ENCODE results near the gene ALAD.
A peak's percentile ranks its signal among the peaks of the same experiment; 100 is the strongest.
"Not testable (repeated sequence)": the region's sequence is repeated elsewhere in the genome, so short reads cannot be mapped to it uniquely, and the experiment has no call there.

Gene ALAD

DNA sequence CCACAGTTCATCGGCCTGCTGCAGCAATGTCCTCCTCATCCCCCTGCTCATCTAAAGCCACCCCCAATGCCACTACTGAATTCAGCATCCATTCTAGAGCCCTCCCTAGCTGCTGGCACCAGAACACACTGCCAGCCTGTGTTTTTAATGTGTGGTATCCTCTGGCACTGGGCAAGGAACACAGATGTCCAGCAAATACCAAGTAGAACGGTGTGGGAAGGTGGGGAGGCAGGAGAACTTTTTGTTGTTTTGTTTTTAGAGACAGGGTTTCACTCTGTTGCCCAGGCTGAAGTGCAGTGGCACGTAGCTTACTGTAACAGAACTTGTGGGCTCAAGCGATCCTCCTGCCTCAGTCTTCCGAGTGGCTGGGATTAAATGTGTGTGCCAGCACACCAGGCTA, 29.0 kb downstream of the ALAD start:
- no peak for DNase-seq

DNA sequence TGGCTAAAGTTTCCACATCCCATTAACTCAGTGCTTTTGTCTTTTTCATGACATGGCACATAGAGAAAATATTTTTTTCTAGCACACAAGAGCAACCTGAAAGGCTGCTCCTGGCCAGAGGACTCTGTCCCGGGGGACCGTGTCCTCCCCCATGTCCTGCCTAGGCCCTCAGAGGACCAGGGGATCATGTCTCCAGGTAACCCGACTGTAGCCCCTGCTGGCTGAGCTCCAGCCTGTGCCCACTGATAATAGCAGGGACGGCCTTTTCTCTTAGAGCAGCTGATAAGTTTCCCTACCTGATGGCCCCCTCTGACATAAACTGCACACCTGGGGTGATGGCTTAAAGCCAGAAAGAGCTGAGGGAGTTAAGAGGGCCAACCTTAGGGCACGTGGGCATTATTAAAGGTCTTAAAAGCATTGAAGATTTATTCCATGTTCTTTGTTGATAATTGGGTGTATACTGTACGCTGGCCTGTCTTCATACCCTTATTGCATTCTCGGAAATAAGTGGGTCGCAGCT, 30.2 kb downstream of the ALAD start:
- DNase-seq, result peak; percentile 46

DNA sequence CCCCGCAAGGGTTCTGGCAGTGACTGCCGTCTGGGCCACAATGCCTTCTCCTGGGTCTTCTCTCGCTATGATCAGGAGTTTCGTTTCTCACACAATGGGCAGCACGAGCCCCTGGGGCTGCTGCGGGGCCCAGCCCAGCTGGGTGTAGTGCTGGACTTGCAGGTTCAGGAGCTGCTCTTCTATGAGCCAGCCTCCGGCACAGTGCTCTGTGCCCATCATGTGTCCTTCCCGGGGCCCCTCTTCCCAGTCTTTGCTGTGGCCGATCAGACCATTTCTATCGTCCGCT, 31.3 kb downstream of the ALAD start:
- DNase-seq, result no peak

DNA sequence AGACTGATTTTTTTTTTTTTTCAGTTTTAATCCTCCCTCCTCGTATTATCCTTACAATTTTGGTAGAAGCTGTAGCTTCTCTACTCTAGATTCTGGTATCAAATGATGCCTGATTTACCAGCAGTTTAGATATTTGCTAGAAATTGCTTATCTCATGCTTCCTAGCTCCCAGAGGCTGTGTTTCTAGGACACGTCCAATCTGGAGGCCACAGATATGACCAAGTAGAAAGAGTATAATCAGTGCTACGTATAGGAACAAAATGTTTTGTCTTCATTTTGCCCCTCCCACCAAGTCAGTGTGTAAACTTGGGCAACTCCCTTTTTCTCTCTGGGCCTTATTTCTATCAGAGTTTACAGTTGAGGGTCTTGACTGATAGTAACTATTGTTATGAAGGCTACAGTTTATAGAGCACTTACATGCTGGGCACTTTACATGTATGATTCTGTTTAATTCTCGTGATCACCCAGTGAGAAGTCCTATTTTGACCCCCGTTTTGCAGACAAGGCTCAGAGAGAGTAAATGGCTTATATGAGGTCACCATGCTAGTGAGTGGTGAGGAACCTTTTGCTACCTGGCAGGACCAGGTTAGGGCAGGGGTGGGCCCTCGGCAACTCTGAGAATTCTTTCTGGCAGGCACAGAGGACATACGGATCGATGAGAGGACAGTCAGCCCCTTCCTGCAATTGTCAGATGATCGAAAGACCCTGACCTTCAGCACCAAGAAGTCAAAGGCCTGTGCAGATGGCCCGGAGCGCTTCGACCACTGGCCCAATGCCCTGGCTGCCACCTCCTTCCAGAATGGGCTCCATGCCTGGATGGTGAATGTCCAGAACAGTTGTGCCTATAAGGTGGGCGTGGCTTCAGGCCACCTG, 31.9 kb downstream of the ALAD start:
- no peak for DNase-seq

DNA sequence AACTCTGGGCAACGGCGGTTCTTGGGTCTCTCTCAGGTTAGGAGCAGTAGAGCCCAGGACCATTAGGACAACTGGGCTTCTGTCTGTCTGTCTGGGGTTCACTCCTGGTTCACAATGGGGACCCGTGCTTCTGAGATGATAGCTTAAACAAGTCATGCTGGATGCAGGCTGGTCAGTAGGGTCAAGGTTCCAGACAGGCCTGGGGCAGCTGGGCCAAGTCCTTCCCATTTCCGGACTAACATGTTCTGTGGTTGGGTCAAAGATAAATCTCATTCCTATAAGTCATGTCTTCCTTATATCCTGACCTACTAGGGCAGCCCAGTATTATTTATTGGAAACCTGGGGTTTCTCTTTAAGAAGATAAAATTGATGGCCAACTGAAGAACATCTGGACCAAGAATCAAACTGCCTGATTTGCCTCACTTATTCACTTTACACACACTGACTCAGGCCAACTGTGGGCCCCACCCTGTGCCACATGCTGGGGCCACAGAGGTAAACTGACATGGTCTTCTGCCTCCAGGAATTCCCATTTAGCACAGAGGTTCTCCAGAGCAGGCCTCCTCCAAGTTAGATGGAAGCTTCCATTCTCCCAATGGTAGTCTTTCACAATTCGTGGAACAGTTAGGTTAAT, 32.6 kb downstream of the ALAD start:
- DNase-seq, result no peak

DNA sequence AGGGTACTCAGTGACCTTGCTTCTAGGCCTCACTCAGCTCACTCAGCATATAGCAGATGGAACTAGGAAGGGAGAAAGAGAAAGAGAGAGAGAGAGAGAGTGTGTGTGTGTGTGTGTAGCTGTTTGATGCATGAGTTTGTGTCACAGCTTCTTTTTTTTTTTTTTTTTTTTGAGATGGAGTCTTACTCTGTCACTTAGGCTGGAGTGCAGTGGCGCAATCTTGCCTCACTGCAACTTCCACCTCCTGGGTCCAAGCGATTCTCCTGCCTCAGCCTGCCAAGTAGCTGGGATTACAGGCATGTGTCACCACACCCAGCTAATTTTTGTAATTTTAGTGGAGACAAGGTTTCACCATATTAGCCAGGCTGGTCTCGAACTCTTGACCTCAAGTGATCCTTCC, 35.4 kb downstream of the ALAD start:
- DNase-seq, result not testable (repeated sequence)

DNA sequence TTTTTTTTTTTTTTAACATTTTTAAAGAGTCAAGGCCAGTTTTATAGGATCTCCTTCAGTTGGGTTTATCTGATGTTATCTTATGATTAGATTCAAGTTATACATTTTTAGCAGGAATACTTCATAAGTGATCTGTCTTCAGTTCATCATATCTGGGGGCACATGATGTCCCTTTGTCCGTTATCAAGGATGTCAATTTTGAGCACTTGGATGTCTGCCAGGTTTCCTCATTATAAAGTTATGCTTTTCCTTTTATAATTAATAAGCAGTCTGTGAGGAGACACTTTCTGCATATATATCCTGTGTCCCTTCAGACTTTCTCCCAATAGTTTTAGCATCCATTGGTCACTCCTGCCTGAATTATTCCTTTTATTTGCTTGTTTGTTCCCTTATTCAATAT, 36.1 kb downstream of the ALAD start:
- DNase-seq, result no peak

DNA sequence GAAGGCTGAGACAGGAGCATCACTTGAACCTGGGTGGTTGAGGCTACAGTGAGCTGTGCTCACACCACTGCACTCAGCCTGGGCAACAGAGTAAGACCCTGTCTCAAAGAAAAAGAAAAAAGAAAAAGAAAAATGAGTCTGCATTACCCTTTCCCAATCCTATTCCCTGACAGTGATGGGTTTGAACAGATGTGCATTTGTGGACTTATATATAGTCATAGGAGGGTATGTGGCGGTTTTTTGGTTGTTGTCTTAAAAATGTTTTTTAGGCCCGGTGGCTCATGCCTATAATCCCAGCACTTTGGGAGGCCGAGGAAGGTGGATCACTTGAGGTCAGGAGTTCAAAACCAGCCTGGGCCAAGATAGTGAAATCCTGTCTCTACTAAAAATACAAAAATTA, 37.7 kb downstream of the ALAD start:
- DNase-seq, result no peak

DNA sequence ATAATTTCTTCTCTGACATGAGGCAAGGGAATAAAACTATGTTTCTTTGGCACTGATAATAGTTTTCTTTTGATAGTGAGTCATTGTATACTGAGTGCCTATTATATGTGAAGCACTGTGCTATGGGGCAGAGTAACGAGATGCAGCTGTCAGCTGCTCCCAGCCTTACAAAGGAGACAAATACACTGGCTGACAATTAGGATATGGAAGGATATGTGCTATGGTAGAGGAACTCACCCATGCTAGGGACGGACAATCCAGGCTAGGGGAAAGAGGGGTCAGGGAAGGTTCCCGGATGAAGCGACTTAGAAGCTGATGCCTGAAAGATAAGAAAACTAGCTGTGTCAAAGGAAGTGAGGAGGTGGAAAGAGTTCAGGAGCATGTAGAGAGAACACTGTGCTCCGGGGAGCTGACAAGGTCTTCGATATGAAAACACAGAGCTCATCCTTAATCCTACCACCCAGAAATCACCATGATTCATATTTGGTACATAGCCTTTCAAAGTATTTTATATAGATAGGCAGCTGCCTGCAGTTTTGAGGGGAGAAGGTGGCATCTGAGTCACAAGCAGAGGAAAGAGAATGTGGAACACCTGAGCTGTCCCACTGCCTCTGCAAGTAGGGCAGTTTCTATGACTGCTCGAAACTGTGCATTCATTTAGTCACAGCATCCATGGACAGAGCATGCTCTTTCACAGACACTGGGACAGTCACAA, 39.6 kb downstream of the ALAD start:
- DNase-seq, result no peak

DNA sequence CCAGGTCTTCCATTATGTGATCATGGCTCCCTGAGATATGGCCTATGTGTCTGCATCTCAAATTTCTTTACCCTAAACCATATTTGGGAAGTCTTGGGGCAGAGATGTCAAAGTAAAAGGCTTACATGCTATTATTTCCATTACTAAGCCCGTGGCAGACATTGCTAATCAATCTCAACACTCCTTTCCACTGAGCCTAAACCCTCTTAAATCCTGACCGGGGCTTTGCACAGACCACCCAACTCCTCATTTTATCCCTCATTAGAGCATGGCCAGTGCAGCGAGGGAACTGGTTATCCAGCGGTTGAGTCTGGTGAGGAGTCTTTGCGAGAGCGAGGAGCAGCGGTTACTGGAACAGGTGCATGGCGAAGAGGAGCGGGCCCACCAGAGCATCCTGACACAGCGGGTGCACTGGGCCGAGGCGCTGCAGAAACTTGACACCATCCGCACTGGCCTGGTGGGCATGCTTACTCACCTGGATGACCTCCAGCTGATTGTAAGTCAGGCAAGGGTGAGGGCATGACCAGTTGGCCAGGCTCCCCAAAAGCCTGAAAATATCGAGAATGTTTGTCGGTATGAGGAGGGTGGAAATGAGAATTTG, 40.7 kb downstream of the ALAD start:
- DNase-seq, result no peak

DNA sequence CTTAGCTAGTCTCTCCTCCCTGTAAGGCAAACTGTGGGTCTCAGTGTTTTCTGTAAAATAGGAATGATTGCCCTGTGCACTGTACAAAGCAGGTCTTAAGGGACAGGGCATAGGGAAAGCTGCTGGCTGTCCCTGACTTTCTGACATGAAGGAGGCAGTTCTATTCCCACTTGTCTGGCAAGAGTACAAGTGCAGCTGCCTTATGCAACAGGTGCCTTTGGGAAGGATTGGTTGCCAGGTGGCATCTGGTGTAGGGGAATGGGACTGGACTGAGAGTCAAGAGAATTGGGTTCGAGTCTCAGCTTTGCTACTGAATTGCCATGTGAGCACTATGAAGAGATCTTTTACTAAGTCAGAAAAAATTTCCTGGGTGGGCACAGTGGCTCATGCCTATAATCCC, 41.7 kb downstream of the ALAD start:
- DNase-seq, result no peak

DNA sequence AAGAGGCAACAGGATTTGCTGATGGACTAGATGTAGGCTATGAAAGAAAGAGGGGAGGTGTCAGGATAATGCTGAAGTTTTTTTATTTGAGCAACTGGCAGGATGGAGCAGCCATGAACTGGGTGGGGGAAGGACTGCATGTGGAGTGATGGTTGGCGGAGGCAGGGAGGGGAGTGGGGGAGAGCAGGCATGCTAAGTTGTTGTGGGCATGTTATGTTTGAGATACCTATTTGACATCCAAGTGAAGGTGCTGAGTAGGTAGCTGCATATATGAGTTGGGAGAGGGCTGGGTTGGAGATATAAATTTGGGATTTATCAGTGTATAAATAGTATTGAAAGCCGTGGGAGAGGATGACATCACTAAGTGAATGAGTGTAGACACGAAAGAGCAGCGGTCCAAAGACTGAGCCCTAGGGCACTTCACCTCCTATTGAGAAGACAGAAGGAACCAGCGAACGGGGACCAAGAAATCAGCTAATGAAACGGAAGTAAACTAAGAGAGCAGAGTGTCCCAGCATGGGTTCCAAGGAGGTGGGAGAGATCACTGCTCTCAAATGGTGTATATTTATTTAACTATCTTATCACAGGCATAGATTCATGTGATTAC, 44.3 kb downstream of the ALAD start:
- DNase-seq, result no peak

DNA sequence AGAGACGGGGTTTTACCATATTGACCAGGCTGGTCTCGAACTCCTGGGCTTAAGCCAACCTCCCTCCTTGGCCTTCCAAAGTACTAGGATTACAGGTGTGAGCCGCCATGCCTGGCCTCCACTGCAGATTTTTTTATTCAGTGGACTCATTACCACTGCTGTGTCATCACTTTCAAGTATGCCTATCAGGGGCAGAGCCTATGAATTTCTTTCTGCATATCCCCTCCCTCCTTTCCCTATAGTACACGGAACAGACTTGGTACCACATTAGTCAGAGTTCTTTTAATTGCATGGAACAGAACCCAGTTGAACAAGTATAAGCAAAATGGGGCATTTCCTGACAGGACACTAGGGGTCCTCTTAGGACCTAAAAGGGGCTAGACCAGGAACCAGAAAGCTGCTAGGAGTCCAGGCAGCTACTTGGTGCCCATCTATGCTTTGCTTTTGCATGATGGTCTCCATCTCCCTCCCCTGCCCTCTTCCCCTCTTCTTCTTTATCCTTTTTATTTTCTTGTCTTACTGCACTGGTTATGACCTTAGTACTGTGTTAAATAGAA, 46.0 kb downstream of the ALAD start:
- DNase-seq, result no peak

DNA sequence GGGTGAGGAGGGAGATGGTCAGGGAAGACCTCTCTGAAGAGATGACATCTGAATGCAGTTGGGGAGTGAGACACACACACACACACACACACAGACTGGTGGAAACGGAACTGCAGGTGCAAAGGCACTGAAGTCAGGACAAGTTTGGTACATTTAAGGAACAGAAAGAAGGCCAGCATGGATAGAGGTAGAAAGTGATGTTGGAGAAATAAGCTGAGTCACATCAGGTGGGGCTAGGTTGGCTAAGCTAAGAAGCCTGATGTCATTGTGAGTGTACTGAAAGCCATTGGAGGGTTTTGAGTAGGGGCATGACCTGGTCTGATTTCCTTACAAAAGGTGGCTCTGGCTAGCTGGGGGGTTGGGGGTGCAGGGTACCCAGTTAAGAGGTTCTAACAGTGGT, 48.7 kb downstream of the ALAD start:
- no peak for DNase-seq

DNA sequence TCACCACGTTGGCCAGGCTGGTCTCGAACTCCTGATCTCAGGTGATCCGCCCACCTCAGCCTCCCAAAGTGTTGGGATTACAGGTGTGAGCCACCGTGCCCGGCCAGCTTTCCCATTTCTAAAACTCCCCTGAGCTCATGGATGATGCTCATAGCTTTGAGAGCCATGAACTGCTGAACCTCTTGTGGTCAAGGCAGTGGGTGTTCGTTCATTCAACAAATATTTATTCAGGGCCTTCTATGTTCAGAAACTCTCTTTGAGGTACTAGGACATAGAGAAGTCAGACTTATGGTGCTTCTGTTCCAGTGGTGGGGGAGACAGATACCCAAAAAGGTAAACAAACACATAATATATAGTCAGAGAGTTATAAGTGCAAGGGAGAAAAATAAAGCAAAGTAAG, 49.1 kb downstream of the ALAD start:
- DNase-seq, result no peak

DNA sequence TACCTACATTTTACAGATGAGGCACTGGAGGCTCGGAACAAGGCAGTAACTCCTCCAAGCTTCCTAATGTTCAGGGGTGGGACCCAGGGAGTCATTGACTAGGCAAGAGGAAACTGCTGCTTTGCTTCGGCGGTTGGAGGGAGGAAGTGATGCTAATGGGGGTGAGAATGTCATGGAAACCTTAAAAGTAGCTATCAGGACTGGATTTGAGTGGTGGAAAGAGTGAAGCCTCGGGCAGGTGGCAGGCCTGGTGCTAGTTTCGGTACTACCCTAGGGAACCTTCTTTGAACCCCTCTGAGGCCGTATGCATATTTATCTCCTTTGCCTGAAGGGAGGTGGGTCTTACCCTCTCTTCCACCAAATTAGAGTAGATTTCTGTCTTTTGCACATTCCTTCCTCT, 50.1 kb downstream of the ALAD start:
- no peak for DNase-seq

DNA sequence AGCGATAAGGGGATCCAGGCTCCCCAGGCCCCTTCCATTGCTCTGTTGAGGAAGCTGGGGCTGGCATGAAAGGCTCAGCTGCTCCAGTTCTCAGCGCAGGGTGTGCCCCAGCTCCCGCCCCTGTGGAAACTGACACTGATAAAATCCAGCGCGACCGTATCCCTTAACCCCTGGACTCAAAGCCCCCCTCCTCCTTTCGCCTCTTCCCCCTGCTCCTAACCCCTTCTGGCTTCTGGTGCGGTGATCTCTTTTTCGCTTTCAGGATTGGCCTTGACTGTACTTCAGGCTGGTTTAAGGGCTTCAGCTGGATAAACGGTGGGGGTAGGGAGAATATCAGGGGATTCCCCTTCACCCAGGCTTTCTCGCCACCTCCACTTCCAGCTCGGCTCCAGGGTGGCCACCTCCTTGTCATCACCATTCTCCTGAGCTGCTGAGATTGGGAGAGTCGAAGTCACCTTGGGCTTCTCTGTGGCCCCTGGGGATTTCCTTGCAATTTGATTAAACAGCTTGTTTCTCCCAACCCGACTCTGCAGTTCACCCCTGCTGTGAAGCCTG, 50.9 kb downstream of the ALAD start:
- peak; percentile 14 for DNase-seq

DNA sequence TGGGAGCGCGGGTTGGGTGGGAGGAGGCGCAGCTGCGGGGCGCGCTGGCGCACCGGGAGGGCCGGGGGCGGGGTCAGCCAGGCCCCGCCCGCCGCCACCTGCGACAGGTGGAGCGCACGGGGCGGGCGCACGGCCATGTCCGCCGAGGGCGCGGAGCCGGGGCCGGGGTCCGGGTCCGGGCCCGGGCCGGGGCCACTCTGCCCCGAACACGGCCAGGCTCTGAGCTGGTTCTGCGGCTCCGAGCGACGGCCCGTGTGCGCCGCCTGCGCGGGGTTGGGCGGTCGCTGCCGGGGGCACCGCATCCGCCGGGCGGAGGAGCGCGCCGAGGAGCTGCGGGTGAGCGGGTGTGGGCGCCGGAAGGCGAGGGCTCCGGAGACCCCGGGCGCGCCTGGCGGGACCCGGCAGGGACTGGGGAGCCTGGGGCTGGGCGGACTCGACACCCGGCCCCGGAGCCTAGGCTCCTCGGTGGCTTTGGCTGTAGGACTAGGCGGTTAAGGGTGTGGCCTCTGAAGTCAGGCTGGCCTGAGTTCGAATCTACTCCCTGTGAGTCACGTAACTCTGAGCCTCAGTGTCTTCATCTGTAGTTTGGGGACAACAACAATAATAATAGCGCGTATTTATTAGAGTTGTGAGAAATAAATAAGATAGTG, 51.5 kb downstream of the ALAD start, which contains the start of gene BSPRY:
Gene BSPRY, plus strand, starts transcription at position 97 of the 650 bp plus-strand sequence. Its CDS starts 39 bp downstream, at position 136.
- DNase-seq, result no peak

DNA sequence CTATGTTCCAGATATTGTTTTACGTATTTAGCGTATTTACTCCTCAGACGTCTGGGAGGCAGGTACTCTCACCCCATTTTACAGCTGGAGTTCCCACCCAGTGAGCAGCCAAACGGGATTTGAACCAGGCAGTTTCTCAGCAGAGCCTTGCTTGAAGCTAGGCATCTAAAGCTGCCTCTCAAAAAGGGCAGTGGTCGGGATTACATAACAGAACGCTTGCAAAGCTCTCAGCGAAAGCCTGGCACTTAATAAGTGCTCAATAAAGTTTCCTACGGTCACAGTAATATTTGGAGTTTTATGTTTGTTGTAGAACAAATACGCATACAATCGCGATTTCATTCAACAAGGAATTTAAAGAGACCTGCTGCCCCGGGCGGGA, 52.0 kb downstream of the ALAD start:
- no peak for DNase-seq

DNA sequence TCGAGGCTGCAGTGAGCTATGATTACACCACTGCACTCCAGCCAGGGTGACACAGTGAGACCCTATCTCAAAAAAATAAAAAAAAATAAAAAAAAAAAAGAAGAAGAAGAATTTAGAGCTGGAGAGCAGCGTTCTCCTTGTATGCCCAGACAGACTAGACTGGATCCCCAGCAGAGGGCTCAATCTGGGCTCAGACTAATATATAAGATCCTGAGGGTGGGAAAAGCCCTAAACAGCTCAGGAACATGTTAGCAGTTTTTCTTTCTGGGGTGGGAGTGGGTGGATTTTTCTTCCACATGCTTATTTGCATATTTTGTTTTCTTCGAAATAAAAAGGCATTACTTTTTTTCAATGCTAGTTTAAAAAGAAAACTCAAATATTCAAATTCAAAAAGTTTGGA, 52.6 kb downstream of the ALAD start:
- DNase-seq, result no peak

DNA sequence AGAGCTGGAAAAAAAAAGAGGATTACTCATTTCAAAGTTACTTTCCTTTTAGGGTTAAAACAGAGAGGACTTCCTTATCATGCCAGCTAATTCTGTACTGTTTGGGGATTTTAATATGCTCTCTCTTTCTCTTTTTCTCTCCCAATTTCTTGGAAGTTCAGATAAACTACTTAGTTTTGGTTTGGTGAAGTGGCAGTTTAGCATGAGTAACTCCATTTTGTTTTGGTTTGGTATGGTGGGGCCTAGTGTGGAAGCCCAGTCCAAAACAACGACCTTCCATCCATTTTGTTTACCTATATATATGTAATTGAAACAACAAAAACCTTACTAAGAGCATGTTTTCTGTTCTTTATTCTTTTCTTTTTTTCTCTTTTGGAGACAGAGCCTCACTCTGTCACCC, 55.4 kb downstream of the ALAD start:
- no peak for DNase-seq

DNA sequence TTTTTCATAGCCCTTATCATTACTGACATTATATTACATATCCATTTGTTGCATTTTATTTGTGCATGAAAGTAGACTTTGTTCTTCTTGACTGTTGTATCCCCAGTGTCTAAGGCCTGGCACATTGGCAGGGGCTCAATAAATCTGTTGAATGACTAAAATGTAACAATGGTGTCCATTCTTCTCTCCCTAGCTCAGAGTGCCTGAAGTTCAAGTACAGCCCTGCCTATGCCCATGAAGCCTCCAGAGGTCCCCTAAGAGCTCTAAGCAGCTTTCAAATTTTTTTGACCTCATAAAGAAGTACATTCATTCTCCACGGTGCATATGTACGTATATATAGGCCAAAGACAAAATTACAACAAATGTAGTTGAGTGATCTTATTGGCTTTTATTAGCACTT, 55.9 kb downstream of the ALAD start:
- DNase-seq, result no peak
